Duodenal mucosa (tissue), 2 donors: ENCODE measurements around the gene NECAB3.

Source experiments
- H3K27ac ChIP-seq: one replicate; pipeline ENCODE4 v1.7.0; 2013; ENCODE audit warnings: low read depth, low read length
- H3K27me3 ChIP-seq, 2 donors: one replicate each; pipeline ENCODE4 v1.7.0; 2013; ENCODE audit warnings: low read length in 2 of 2, control low read depth in 1 of 2; ENCODE audit not compliant: insufficient read depth in 2 of 2, control insufficient read depth in 1 of 2
- H3K36me3 ChIP-seq, 2 donors: one replicate each; pipeline ENCODE4 v1.7.0; 2013; ENCODE audit warnings: low read length in 2 of 2, control low read depth in 1 of 2; ENCODE audit not compliant: insufficient read depth in 2 of 2, control insufficient read depth in 1 of 2
- H3K4me1 ChIP-seq, 2 donors: one replicate each; pipeline ENCODE4 v1.7.0; 2013; ENCODE audit warnings: low read length in 2 of 2, control low read depth in 1 of 2; ENCODE audit not compliant: insufficient read depth in 2 of 2, control insufficient read depth in 1 of 2
- H3K4me3 ChIP-seq, 2 donors: one replicate each; pipeline ENCODE4 v1.7.0; 2013; ENCODE audit warnings: low read length in 2 of 2, low read depth in 1 of 2
- H3K9ac ChIP-seq, 2 donors: one replicate each; pipeline ENCODE4 v1.7.0; 2013; ENCODE audit warnings: low read length in 2 of 2, low read depth in 1 of 2
- H3K9me3 ChIP-seq, 2 donors: one replicate each; pipeline ENCODE4 v1.7.0; 2013; ENCODE audit warnings: low read length in 2 of 2, control low read depth in 1 of 2; ENCODE audit not compliant: control insufficient read depth in 1 of 2

The NECAB3 gene

GRCh38 chr20:33686984-33687366 lies 12.7 kb upstream of the NECAB3 start:
- H3K27ac ChIP-seq: no peak overlapping the region
- no peaks in the 10 kb centered on the region for H3K9me3 ChIP-seq
- no peaks in the 10 kb centered on the region for H3K36me3 ChIP-seq
- H3K4me3 ChIP-seq: peak overlapping the region; percentile 51 to 64
- peaks cover 17 to 19% of the 10 kb centered on the region in 2 donors for H3K4me1 ChIP-seq
- H3K27me3 ChIP-seq: no peaks in the 10 kb centered on the region
- peak overlapping the region in 1 of 2 donors; percentile 47 for H3K9ac ChIP-seq

GRCh38 chr20:33686100-33686983 lies 12.1 kb upstream of the NECAB3 start, which contains the start of gene E2F1:
TSS of gene E2F1 (minus strand) at chr20:33686385. CDS start at chr20:33686264, 121 bp downstream.
- Histone ChIP-seq H3K27ac (no peak within 1 kb of the TSS), H3K4me1 (peaks cover 17 to 19% of the 10 kb centered on the region in 2 donors), H3K4me3 (peak within 1 kb of the TSS; percentile 53 to 68), H3K9me3 (no peaks in the 10 kb centered on the region), H3K27me3 (no peaks in the 10 kb centered on the region), H3K9ac (peak within 1 kb of the TSS; percentile 26 to 66), H3K36me3 (no peaks in the 10 kb centered on the region)

GRCh38 chr20:33685328-33686099 lies 11.3 kb upstream of the NECAB3 start:
- H3K4me3 ChIP-seq: peak overlapping the region; percentile 53 to 68
- no peaks in the 10 kb centered on the region for H3K9me3 ChIP-seq
- no peaks in the 10 kb centered on the region for H3K36me3 ChIP-seq
- peak overlapping the region; percentile 26 to 66 for H3K9ac ChIP-seq
- peaks cover 17 to 19% of the 10 kb centered on the region in 2 donors for H3K4me1 ChIP-seq
- H3K27me3 ChIP-seq: no peaks in the 10 kb centered on the region
- no peak overlapping the region for H3K27ac ChIP-seq

GRCh38 chr20:33684533-33685327 lies 10.5 kb upstream of the NECAB3 start:
- Histone ChIP-seq H3K4me3 (peak overlapping the region; percentile 53 to 68), H3K36me3 (peaks cover 0 to under 1% of the 10 kb centered on the region in 2 donors), H3K9me3 (no peaks in the 10 kb centered on the region), H3K9ac (peak overlapping the region; percentile 26 to 66), H3K27me3 (no peaks in the 10 kb centered on the region), H3K27ac (no peak overlapping the region), H3K4me1 (peaks cover 17 to 19% of the 10 kb centered on the region in 2 donors)

GRCh38 chr20:33681728-33682353 lies 7.6 kb upstream of the NECAB3 start:
- no peak overlapping the region for H3K27ac ChIP-seq
- H3K36me3 ChIP-seq: peaks cover 0 to 11% of the 10 kb centered on the region in 2 donors

GRCh38 chr20:33681288-33681687 lies 7.1 kb upstream of the NECAB3 start:
- Histone ChIP-seq H3K4me1 (peaks cover 12 to 14% of the 10 kb centered on the region in 2 donors), H3K9ac (no peak overlapping the region), H3K27ac (no peak overlapping the region), H3K27me3 (no peaks in the 10 kb centered on the region), H3K9me3 (no peaks in the 10 kb centered on the region), H3K36me3 (peaks cover 0 to 11% of the 10 kb centered on the region in 2 donors), H3K4me3 (no peak overlapping the region)

More at GRCh38 chr20:33681728-33682353, 7.6 kb upstream of the NECAB3 start:
- no peaks in the 10 kb centered on the region for H3K27me3 ChIP-seq
- no peak overlapping the region for H3K9ac ChIP-seq
- H3K4me1 ChIP-seq: peaks cover 16% of the 10 kb centered on the region in 2 donors
- H3K4me3 ChIP-seq: no peak overlapping the region
- no peaks in the 10 kb centered on the region for H3K9me3 ChIP-seq

GRCh38 chr20:33680686-33681085 lies 6.5 kb upstream of the NECAB3 start:
- Histone ChIP-seq H3K4me1 (peaks cover 14 to 17% of the 10 kb centered on the region in 2 donors), H3K4me3 (no peak overlapping the region), H3K36me3 (peaks cover 0 to 11% of the 10 kb centered on the region in 2 donors), H3K27me3 (no peaks in the 10 kb centered on the region), H3K9ac (no peak overlapping the region), H3K27ac (no peak overlapping the region), H3K9me3 (no peaks in the 10 kb centered on the region)

GRCh38 chr20:33679758-33680485 lies 5.7 kb upstream of the NECAB3 start:
- Histone ChIP-seq H3K9ac (no peak overlapping the region), H3K4me3 (no peak overlapping the region), H3K27me3 (no peaks in the 10 kb centered on the region), H3K9me3 (no peaks in the 10 kb centered on the region), H3K4me1 (peaks cover 15 to 17% of the 10 kb centered on the region in 2 donors), H3K36me3 (peaks cover 0 to 11% of the 10 kb centered on the region in 2 donors), H3K27ac (no peak overlapping the region)
